SKM-1 treated with dmso at 0.1 percent for 144 hours (cell line): ENCODE results near the gene HYI.
"Not testable (repeated sequence)": the region's sequence is repeated elsewhere in the genome, so short reads cannot be mapped to it uniquely, and the experiment has no call there.

Experiments
- DNase-seq: peaks from one replicate; lab custom pipeline; 2025; ENCODE audit not compliant: unreplicated experiment; lab: John Stamatoyannopoulos, UW

HYI gene

DNA sequence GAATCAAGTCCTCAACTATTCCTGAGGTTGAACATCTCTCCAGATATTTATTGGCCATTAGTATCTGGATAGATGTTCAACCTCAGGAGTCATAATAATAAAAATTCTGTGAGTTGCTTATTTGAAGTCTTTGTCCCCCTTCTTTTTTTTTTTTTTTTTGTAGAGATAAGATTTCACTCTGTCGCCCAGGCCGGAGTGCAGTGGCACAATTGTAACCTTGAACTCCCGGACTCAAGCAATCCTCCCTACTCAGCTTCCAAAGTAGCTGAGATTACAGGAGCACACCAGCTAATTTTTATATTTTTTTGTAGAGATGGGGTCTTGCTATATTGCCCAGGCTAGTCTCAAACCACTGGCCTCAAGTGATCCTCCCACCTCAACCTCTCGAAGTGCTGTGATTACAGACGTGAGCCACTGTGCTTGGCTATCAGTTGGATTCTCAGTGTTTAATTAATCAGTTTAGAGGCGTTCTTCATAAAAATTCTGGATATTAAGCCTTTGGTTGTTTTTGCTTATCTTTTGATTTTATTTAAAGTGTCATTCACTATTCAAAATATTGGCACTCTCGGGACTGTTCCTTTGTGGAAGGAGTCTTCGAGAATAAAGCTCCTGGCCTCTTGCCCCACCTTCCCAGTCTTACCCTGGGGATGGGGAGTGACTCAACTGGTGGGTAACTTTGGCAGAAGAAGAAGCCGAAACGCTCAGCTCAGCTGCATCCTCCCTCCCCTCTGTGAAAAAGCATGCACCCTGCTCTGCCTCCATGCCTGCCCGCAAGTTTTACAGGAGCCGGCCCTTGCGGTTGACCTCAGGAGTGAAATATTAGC, 11.2 kb upstream of the HYI start:
- no peak for DNase-seq

- DNase-seq, result no peak
Observed at GRCh38 chr1:43463479-43463878, 9.7 kb upstream of the HYI start.

DNA sequence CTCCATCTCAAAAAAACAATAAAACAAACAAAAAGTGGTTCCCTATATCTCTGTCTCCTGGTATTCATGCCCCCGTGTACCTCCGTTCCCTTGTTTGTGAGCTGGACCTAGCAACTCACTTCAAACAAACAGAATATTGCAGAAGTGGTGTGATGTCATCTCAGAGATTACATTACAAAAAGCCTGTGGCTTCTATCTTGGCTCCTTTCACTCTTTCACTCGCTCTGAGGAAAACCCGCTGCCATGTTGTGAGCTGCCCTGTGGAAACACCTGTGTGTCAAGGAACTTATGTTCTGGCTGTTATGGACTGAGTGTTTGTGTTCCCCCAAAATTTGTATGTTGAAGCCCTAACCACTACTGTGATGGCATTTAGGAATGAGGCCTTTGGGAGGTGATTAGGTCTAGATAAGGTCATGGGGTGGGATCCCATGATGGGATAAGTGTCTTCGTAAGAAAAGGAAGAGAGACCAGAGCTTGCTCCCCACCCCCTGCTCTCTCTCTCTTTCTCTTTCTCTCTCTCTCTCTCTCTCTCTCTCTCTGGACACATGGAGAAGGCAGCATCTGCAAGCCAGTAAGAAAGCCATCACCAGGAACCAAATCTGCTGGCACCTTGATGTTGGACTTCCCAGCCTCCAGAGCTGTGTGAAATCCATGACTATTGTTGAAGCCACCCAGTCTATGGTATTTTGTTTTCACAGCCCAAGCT, 7.4 kb upstream of the HYI start:
- no peak for DNase-seq

- DNase-seq, result not testable (repeated sequence)
Observed at GRCh38 chr1:43458379-43458778, 4.6 kb upstream of the HYI start.

DNA sequence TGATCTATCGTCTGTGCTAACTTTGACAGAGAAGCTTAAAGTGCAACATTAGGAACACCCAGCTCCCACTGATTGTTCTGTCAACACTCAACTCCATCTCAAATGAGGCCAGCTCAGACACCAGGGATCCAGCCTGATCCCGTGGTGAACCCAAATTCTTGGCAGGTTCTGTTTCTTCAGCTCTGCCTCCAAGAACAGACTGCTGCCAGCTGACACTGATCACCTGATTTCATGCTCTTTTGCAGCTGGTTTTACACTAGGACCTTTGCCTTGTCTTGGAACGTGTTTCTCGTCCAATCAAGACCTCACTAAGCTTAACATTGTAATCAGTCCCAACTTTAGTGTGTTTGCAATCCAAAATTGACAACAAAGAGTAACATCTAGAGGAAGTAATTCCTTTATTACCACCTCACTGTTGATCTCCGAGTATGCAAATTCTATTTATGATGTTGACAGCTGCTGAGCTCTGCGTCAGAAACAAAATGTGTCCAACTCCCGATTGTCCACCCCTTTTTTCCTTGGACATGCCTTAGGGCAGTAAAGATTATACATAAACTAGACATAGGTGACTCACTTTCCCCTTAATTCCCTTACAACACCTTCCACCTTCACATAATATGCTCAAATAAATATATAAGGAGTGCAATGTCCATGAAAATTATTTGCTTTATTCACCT, 1.6 kb upstream of the HYI start:
- DNase-seq, result no peak

GRCh38 chr1:43454270-43455011, 710 bp upstream of the HYI start:
- no peak for DNase-seq

DNA sequence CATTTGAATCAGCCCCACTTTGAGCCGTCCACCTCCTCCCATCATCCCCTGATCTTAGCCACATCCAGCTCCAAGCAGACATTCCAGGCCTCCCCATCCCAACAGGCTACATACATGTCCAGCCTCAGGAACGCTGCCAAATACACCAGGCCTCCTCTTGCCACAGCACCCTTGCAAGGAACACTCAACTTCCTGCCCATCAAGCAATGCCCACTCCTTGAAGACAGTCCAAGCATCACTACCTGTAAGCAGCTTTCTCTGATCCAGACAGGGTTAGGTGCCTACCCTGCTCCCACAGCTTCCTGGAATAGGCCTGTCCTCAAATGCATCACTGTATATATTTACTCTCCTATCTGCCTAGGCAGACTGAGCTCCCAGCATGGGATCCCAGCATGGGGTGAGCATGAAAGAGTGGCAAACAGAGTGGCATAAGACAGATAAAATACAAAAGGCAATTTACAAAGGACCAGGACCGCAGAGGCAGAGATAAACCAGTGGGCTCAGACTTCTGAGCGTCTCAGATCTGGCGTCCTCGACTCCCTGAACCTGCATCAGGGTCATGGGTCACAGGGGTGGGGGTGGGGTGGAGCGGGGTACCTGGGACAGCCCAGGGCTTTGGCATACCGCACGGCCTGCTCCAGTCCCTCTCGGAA, 816 bp downstream of the HYI start:
- no peak for DNase-seq

DNA sequence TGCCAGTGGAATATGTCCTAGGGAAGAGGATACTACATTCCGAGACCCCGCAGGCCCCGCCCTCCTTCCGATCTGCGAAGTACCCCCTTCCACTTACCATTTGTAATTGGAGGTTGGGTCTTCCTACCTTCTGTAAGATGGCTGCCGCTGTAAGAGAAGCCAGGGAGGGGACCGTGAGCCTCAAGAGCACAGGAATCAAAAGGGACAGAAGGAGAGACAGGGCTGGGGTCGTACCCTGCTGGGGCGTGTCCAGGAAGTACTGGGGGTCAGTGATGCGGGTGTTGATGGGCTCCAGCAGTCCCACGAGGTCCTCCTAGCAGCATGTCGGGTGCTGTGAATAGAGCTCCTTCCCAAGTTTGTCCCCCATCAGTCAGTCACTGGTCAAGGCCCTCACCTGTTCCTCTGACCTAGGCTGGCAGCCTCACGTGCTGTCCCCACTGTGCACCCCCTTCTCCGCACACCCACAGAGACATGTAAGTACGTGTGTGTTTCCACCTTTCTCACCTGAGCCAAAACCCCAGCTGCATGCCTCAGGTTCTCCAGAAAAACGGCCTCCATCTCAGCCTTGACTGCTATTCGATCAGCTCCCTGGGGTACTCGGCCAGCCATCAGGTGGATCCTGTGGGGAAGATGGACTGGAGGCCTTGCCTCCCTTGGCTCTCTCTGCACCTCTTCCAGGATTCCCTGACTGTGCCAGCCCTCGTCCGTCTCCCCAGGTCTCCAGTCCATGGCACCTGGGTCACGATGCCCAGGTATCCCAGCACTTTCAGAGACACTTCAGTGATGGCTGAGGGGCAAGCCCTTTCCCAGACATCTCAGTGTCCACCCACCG, 1.8 kb downstream of the HYI start:
- DNase-seq, result no peak

DNA sequence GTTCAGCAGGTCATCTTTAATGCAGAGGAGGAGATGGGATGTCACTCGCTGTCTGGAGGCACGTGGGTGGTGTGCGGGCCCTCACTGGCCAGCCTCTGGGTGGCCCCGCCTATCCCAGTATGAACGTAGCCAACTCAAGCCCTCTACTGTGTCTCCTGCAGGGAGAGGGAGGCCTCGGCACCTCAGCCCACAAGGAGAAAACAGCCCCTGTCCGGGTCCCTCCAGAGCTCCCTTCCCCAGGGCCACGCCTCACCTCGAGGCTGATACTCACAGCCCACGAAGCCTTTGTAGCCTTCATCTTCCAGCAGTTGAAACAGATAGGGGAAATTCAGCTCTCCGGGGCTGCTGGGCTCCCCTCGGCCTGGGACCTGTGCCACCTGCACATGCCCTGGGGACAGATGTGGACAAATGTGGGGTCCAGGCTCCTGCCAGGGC, 2.6 kb downstream of the HYI start:
- DNase-seq, result no peak

DNA sequence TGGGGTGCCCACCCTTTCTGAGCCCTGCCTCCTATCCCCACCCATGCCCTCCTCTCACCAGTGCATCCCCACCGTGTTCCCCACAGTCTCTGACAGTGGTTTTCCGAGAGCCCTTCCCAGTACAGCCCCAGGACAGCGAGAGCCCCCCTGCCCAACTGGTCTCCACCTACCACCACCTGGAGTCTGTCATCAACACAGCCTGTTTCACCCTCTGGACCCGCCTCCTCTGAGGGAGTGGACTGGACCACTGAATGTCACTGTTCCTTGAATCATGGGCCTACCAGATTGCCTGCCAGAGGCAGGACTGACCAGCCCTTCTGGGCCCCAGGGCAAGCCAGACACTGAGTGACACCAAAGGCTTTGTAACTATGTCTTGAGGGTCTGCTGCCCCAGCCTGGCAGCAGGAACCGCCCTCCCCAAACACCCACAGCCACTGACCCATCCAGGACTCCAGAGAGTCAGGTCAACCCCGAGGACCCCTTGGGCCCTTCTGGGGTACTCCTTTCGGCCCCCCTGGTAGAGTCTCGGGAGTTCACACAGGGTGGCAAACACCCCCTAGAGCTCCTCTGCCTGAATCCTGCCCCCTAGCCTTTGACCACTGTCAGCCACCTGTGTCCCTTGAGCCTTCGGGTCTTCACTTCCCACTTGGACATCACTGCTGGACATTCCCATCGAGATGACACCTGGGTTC, 3.3 kb downstream of the HYI start:
- DNase-seq, result no peak

DNA sequence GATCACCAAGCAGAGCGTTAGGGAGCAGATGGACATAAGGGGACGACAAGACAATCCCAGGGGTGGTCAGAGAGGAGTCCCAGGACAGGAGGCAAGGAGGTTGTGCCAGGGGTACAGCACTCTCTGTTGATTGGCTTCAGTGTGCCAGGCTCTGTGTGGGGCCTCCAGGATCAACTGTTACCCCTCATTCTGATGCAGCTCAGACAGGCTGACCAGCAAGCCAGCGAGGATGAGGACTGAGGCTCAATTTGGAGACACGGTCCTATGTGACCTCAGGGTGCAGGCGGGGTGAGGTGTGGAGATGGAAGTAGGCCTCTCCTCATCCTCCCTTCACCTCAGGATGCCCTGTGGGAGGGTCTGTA, 4.0 kb downstream of the HYI start:
- no peak for DNase-seq

GRCh38 chr1:43448955-43449707, 4.6 kb downstream of the HYI start:
- no peak for DNase-seq

DNA sequence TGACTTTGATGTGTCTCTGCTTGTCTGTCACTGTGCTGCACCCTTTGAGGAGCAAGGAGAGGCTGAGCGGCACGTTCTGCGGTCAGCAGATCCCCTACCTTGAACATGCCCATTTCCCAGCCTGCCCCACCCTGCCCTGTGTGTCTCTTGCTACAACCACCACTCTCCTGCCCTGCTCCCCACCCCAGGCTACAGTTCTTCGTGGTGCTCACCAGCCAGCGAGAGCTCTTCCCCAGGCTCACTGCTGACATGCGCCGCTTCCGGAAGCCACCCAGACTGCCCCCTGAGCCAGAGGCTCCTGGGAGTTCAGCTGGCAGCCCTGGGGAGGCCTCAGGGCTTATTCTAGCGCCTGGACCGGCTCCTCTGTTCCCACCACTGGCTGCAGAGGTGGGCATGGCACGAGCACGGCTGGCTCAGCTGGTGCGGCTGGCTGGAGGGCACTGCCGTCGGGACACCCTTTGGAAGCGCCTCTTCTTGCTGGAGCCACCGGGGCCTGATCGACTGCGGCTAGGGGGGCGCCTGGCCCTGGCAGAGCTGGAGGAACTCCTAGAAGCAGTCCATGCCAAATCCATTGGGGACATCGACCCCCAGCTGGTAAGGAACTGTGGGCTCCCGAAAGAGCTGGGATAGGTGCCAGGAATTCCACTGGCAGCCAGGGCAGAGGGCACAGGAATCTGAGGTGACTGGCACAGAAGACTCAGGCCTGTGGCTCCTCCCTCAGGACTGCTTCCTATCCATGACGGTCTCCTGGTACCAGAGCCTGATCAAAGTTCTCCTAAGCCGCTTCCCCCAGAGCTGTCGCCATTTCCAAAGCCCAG, 5.6 kb downstream of the HYI start:
- no peak for DNase-seq

- no peak for DNase-seq
Observed at GRCh38 chr1:43446881-43447835, 6.6 kb downstream of the HYI start.

- DNase-seq, result no peak
Observed at GRCh38 chr1:43446388-43446740, 7.4 kb downstream of the HYI start.

GRCh38 chr1:43445606-43446387, 7.9 kb downstream of the HYI start:
- no peak for DNase-seq
